Activated CD8-positive, alpha-beta memory T cell treated with anti-CD3 and anti-CD28 coated beads for 1 hour (primary cell): ENCODE measurements around the gene KCNQ5.

Experiments used
- DNase-seq, 2 donors: peaks; one replicate each; pipeline ENCODE4 v3.0.0-alpha.2; 2020; ENCODE audit warnings: low read depth in 1 of 2; ENCODE audit errors: extremely low read depth in 1 of 2

KCNQ5 gene

GRCh38 chr6:72739368-72739779 lies 117.5 kb downstream of the KCNQ5 start:
- no peak for DNase-seq

GRCh38 chr6:72740135-72740534 lies 118.3 kb downstream of the KCNQ5 start:
- no peak for DNase-seq

- DNase-seq = no peak
Measured at GRCh38 chr6:72741083-72741482, 119.2 kb downstream of the KCNQ5 start.

GRCh38 chr6:72742001-72742673 lies 120.3 kb downstream of the KCNQ5 start:
- DNase-seq = no peak

- no peak for DNase-seq
Measured at GRCh38 chr6:72746276-72746675, 124.4 kb downstream of the KCNQ5 start.

GRCh38 chr6:72748759-72749158 lies 126.9 kb downstream of the KCNQ5 start:
- DNase-seq = no peak

- DNase-seq = no peak
Measured at GRCh38 chr6:72755752-72756151, 133.9 kb downstream of the KCNQ5 start.

GRCh38 chr6:72757048-72757447 lies 135.2 kb downstream of the KCNQ5 start:
- no peak for DNase-seq

GRCh38 chr6:72757926-72758325 lies 136.1 kb downstream of the KCNQ5 start:
- no peak for DNase-seq

- no peak for DNase-seq
Measured at GRCh38 chr6:72758901-72759300, 137.0 kb downstream of the KCNQ5 start.

- DNase-seq = no peak
Measured at GRCh38 chr6:72760114-72760793, 138.4 kb downstream of the KCNQ5 start.

- no peak for DNase-seq
Measured at GRCh38 chr6:72761761-72762160, 139.9 kb downstream of the KCNQ5 start.

- no peak for DNase-seq
Measured at GRCh38 chr6:72769459-72770125, 147.7 kb downstream of the KCNQ5 start.

GRCh38 chr6:72770959-72771358 lies 149.1 kb downstream of the KCNQ5 start:
- DNase-seq = no peak

- no peak for DNase-seq
Measured at GRCh38 chr6:72776456-72776855, 154.6 kb downstream of the KCNQ5 start.

- no peak for DNase-seq
Measured at GRCh38 chr6:72781624-72782023, 159.8 kb downstream of the KCNQ5 start.

GRCh38 chr6:72783035-72783434 lies 161.2 kb downstream of the KCNQ5 start:
- no peak for DNase-seq

- DNase-seq = no peak
Measured at GRCh38 chr6:72783666-72784065, 161.8 kb downstream of the KCNQ5 start.

GRCh38 chr6:72784071-72784470 lies 162.2 kb downstream of the KCNQ5 start:
- DNase-seq = no peak

- no peak for DNase-seq
Measured at GRCh38 chr6:72784581-72784980, 162.7 kb downstream of the KCNQ5 start.

- DNase-seq = no peak
Measured at GRCh38 chr6:72787391-72788031, 165.6 kb downstream of the KCNQ5 start.

- no peak for DNase-seq
Measured at GRCh38 chr6:72788188-72788587, 166.3 kb downstream of the KCNQ5 start.
